ENCODE measurements around the gene POU2F2. TPM values are rescaled to one million over a fixed set of nuclear protein-coding genes. Genes with fewer than 3 reads are reported as not detected.

The POU2F2 gene
- total RNA-seq, 2 donors from 2014 or later, result 0.11 to 0.83 TPM

GRCh38 chr19:42175952-42176648, 43.9 kb upstream of the POU2F2 start:
- no peak for TF ChIP-seq CTCF (IDR thresholded peaks at IDR 0.05)
- Histone ChIP-seq H3K27ac (no peak overlapping the region), H3K4me1 (peaks cover 0 to 15% of the 10 kb centered on the region in 2 donors), H3K9me3 (no peaks in the 10 kb centered on the region), H3K36me3 (no peaks in the 10 kb centered on the region), H3K4me3 (peak overlapping the region; percentile 32 to 52), H3K27me3 (peaks cover 6 to 21% of the 10 kb centered on the region in 2 donors)
- DNase-seq (ENCODE audit: low spot score), result no peak

- H3K36me3 ChIP-seq, result no peaks in the 10 kb centered on the region
- peaks cover 0 to 15% of the 10 kb centered on the region in 2 donors for H3K4me1 ChIP-seq
- DNase-seq (ENCODE audit: low spot score), result no peak
- no peak for TF ChIP-seq CTCF (IDR thresholded peaks at IDR 0.05)
- no peak overlapping the region for H3K27ac ChIP-seq
- no peaks in the 10 kb centered on the region for H3K9me3 ChIP-seq
- peaks cover 6 to 13% of the 10 kb centered on the region in 2 donors for H3K27me3 ChIP-seq
- no peak overlapping the region for H3K4me3 ChIP-seq
Observed at GRCh38 chr19:42174958-42175734, 42.9 kb upstream of the POU2F2 start.

- peaks cover 0 to 15% of the 10 kb centered on the region in 2 donors for H3K4me1 ChIP-seq
- DNase-seq (ENCODE audit: low spot score), result no peak
- H3K9me3 ChIP-seq, result no peaks in the 10 kb centered on the region
- TF ChIP-seq CTCF (IDR thresholded peaks at IDR 0.05), result no peak
- H3K27me3 ChIP-seq, result peaks cover 0 to 4% of the 10 kb centered on the region in 2 donors
- H3K36me3 ChIP-seq, result no peaks in the 10 kb centered on the region
- no peak overlapping the region for H3K4me3 ChIP-seq
- no peak overlapping the region for H3K27ac ChIP-seq
Observed at GRCh38 chr19:42174188-42174587, 41.9 kb upstream of the POU2F2 start.

- Histone ChIP-seq H3K9me3 (no peaks in the 10 kb centered on the region), H3K4me1 (peaks cover 0 to 15% of the 10 kb centered on the region in 2 donors), H3K27ac (no peak overlapping the region), H3K4me3 (no peak overlapping the region), H3K27me3 (no peaks in the 10 kb centered on the region), H3K36me3 (no peaks in the 10 kb centered on the region)
- no peak for DNase-seq (ENCODE audit: low spot score)
- TF ChIP-seq CTCF (IDR thresholded peaks at IDR 0.05), result no peak
Observed at GRCh38 chr19:42173695-42174094, 41.4 kb upstream of the POU2F2 start.

GRCh38 chr19:42172261-42172660, 40.0 kb upstream of the POU2F2 start:
- H3K4me3 ChIP-seq, result no peak overlapping the region
- no peak overlapping the region for H3K27ac ChIP-seq
- no peaks in the 10 kb centered on the region for H3K9me3 ChIP-seq
- peaks cover 0 to 13% of the 10 kb centered on the region in 2 donors for H3K4me1 ChIP-seq
- no peak for DNase-seq (ENCODE audit: low spot score)
- H3K36me3 ChIP-seq, result no peaks in the 10 kb centered on the region
- no peaks in the 10 kb centered on the region for H3K27me3 ChIP-seq
- no peak for TF ChIP-seq CTCF (IDR thresholded peaks at IDR 0.05)

All from right atrium auricular region (tissue), 2 donors.